Subcutaneous abdominal adipose tissue (tissue), 5 donors: ENCODE data around the gene EPN1.
"Not testable (repeated sequence)": the region's sequence is repeated elsewhere in the genome, so short reads cannot be mapped to it uniquely, and the experiment has no call there.

Source experiments
- H3K27ac ChIP-seq: one replicate; pipeline ENCODE4 v1.7.0; 2013; ENCODE audit warnings: low read depth, mild to moderate bottlenecking, inconsistent platforms, low read length, moderate library complexity
- H3K27me3 ChIP-seq, 5 donors: one replicate each; pipeline ENCODE4 v1.7.0; 2013; ENCODE audit warnings: low read length in 5 of 5, inconsistent platforms in 1 of 5; ENCODE audit not compliant: control insufficient read depth in 5 of 5, insufficient read depth in 4 of 5
- H3K36me3 ChIP-seq, 5 donors: one replicate each; pipeline ENCODE4 v1.7.0; 2013; ENCODE audit warnings: low read length in 5 of 5; ENCODE audit not compliant: control insufficient read depth in 5 of 5, insufficient read depth in 5 of 5
- H3K4me1 ChIP-seq, 5 donors: one replicate each; pipeline ENCODE4 v1.7.0; 2013; ENCODE audit warnings: low read length in 5 of 5, mild to moderate bottlenecking in 3 of 5, moderate library complexity in 1 of 5; ENCODE audit not compliant: control insufficient read depth in 5 of 5, insufficient read depth in 5 of 5
- H3K4me3 ChIP-seq, 5 donors: one replicate each; pipeline ENCODE4 v1.7.0; 2013; ENCODE audit warnings: low read length in 5 of 5, low read depth in 1 of 5
- H3K9ac ChIP-seq, 5 donors: one replicate each; pipeline ENCODE4 v1.7.0; 2013; ENCODE audit warnings: low read length in 5 of 5, mild to moderate bottlenecking in 4 of 5, moderate library complexity in 3 of 5
- H3K9me3 ChIP-seq, 5 donors: one replicate each; pipeline ENCODE4 v1.7.0; 2013; ENCODE audit warnings: low read length in 5 of 5; ENCODE audit not compliant: control insufficient read depth in 5 of 5
- donor health status: healthy.
- donor health status: healthy.
- donor health status: healthy.
- donor health status: healthy.
- donor health status: healthy.

EPN1 gene

DNA sequence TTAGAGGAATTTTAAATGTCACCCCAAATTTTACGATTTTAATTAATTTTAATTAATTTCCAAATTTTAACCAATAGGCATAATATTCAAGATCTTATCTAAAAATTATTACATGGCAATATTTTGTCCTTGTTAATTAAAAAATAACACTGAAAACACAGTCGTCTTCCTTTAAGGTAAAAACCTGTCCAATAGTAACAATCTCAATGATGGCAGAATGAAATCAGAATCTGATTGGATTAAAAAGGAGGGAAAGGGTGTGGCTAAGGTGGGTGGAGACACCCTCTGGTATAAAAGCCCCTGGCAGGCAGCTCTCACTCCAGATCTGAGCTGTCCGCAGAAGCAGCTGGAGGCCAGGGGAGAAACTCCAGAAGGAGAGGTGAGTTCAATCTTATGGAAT lies 83.8 kb downstream of the EPN1 start, which contains the start of gene RFPL4A:
Gene RFPL4A, plus strand, starts transcription at position 301 of the 400 bp plus-strand sequence. CDS start 2,704 bp downstream, outside the sequence.
- not testable (repeated sequence) for H3K27ac ChIP-seq, H3K4me3 ChIP-seq, H3K36me3 ChIP-seq, H3K9me3 ChIP-seq, H3K9ac ChIP-seq, H3K27me3 ChIP-seq, H3K4me1 ChIP-seq
